Heart right ventricle (tissue), 16 donors: ENCODE data around the gene KIF6. TPM values are rescaled to one million over a fixed set of nuclear protein-coding genes. Genes with fewer than 3 reads are reported as not detected.
A peak's percentile ranks its signal among the peaks of the same experiment; 100 is the strongest.
"Not testable (repeated sequence)": the region's sequence is repeated elsewhere in the genome, so short reads cannot be mapped to it uniquely, and the experiment has no call there.

Source experiments
- ATAC-seq, 8 donors: fragments of 200-7000 bp; cut with Tn5 transposase; one replicate each; pipeline ENCODE4 v1.9.1; 2020; ENCODE audit warnings: mild to moderate bottlenecking in 8 of 8, moderate library complexity in 8 of 8, moderate number of reproducible peaks in 1 of 8
- DNase-seq, 2 donors: peaks; one replicate each; pipeline ENCODE4 v3.0.0-alpha.2; 2020
- H3K27ac ChIP-seq, 10 donors: fragments of 200-600 bp; sonication (generic) in 2 of 10; one replicate each; pipeline versions ENCODE4 v1.5.0 to v1.8.0; 2020 to 2022; ENCODE audit warnings: mild to moderate bottlenecking in 3 of 10
- H3K27me3 ChIP-seq, 7 donors: fragments of 200-600 bp; one replicate each; pipeline ENCODE4 v1.8.0; 2021 to 2022; ENCODE audit warnings: mild to moderate bottlenecking in 2 of 7
- H3K36me3 ChIP-seq, 9 donors: fragments of 200-600 bp; sonication (generic) in 1 of 9; one replicate each; pipeline versions ENCODE4 v1.5.0 to v1.8.0; 2020 to 2022; ENCODE audit warnings: mild to moderate bottlenecking in 2 of 9
- H3K4me1 ChIP-seq, 9 donors: fragments of 200-600 bp; sonication (generic) in 1 of 9; one replicate each; pipeline versions ENCODE4 v1.5.0 to v1.8.0; 2020 to 2022; ENCODE audit warnings: mild to moderate bottlenecking in 4 of 9
- H3K4me3 ChIP-seq, 10 donors: fragments of 200-600 bp; sonication (generic) in 2 of 10; one replicate each; pipeline versions ENCODE4 v1.5.0 to v1.8.0; 2020 to 2022; ENCODE audit warnings: mild to moderate bottlenecking in 7 of 10, moderate library complexity in 2 of 10
- H3K9me3 ChIP-seq, 11 donors: fragments of 200-600 bp in 10 of 11; sonication (generic) in 2 of 11; one replicate each; pipeline versions ENCODE4 v1.5.0 to v1.8.0; 2013 to 2022; ENCODE audit warnings: mild to moderate bottlenecking in 2 of 11, control low read depth in 1 of 11, moderate library complexity in 1 of 11
- CTCF ChIP-seq, 9 donors: fragments of 200-600 bp; sonication (generic) in 2 of 9; IDR thresholded peaks; one replicate each; pipeline versions ENCODE4 v1.5.0 to v1.8.0; 2021 to 2022; ENCODE audit warnings: antibody characterized with exemption in 9 of 9, mild to moderate bottlenecking in 5 of 9, moderate library complexity in 1 of 9
- WGBS, 2 donors: extraction: QIAGEN DNeasy Blood & Tissue Kit; methylation state at CpG; one replicate each; pipeline ENCODE4 v1.1.7; 2013; ENCODE audit warnings: inconsistent platforms in 1 of 2; 5-methylcytosine and 5-hydroxymethylcytosine counted together
- intact Hi-C, 10 donors: fragments of 100-400 bp; cut with DNase I; formaldehyde crosslinking; loops; one replicate each; pipeline versions ENCODE4 v1.11.1 to v1.14.2; 2022
- polyA plus RNA-seq, 2 donors: library from polyadenylated mRNA; stranded (reverse); fragments of 200-250 nt; gene quantifications; one replicate each; pipeline ENCODE4 v1.2.3, GENCODE V29; 2013
- total RNA-seq, 10 donors: library from RNA; stranded (reverse); fragmentation: NEBNext Ultra II Directional in 3 of 10; extraction: Animal tissue kit (Norgen Biotek cat#: 25700) in 3 of 10; gene quantifications; one replicate each; pipeline versions ENCODE4 v1.2.1 to v1.2.4, GENCODE V29; 2021 to 2023
- donor health status: Arrhythmogenic right ventricular cardiomyopathy.
- donor health status: ischemic (EF 13 %, LVEDD 7.1; RV severe dilation, severe dysfunction).
- donor health status: healthy with polysubstance abuse.
- donor health status: DM: no; HTN: yes; CAD: no.
- donor health status: DM: no; HTN: no; CAD: no.
- donor health status: ischemic (EF 25% LVEDD 6.9; RV normal size, moderate dysfunction).
- donor health status: ischemic (EF 25% LVEDD 5.7; RV mildly dilated, moderate dysfunction).
- donor health status: healthy.
- donor health status: DM: yes; HTN: yes; CAD: no.
- donor health status: Ischemic cardiomyopathy.
- donor health status: ischemic (EF 35%, LVEDD 5.7; RV mildly dilated, moderate dysfunction).
- donor health status: nonischemic (EF 11% LVEDD 7.7; RV severe dilation, severe dysfunction).
- donor health status: DM: yes; HTN: yes; CAD: no.
- donor health status: PGD.
- donor health status: ischemic (EF 29% LVEDD 5.4; RV normal size, mild dysfunction).
- donor health status: nonischemic (EF 23%, LVEDD 6.1; RV moderate dilation, normal function).

KIF6 gene
- total and polyA plus RNA-seq, 12 donors = 0.01 to 1.6 (median 0.45) TPM; not detected in 2

GRCh38 chr6:39490108-39490507 is 235.1 kb downstream of the KIF6 start:
- Histone ChIP-seq H3K4me3 (no peak overlapping the region), H3K27me3 (no peaks in the 10 kb centered on the region), H3K36me3 (no peaks in the 10 kb centered on the region), H3K4me1 (peaks cover 0 to 37% (median 20%) of the 10 kb centered on the region in 9 donors), H3K27ac (peak overlapping the region in 5 of 10 donors; percentile 16 to 56 (median 53)), H3K9me3 (no peaks in the 10 kb centered on the region)
- WGBS, 2 donors = 44 to 46% methylated on average over 3 of the region's 3 CpGs
- no peak for TF ChIP-seq CTCF (IDR thresholded peaks at IDR 0.05)
- DNase-seq (no peak), ATAC-seq (peak in 6 of 8 donors; percentile 44 to 82 (median 68))
- intact Hi-C loops = no loop called here

GRCh38 chr6:39488255-39488879 is 236.8 kb downstream of the KIF6 start:
- ATAC-seq = peak in 2 of 8 donors; percentile 23 to 29
- Histone ChIP-seq H3K4me3 (no peak overlapping the region), H3K27me3 (no peaks in the 10 kb centered on the region), H3K36me3 (no peaks in the 10 kb centered on the region), H3K9me3 (no peaks in the 10 kb centered on the region), H3K27ac (peak overlapping the region in 1 of 10 donors; percentile 1), H3K4me1 (peaks cover 0 to 27% (median 15%) of the 10 kb centered on the region in 9 donors)
- DNase-seq = no peak
- WGBS, 2 donors = 83 to 87% methylated on average over 1 of the region's 1 CpG
- TF ChIP-seq CTCF (IDR thresholded peaks at IDR 0.05) = no peak
- intact Hi-C loops = no loop called here

- peaks cover 0 to 12% (median 5%) of the 10 kb centered on the region in 9 donors for H3K4me1 ChIP-seq
- H3K9me3 ChIP-seq = peaks cover 0 to 8% (median 0%) of the 10 kb centered on the region in 11 donors
- no peak overlapping the region for H3K4me3 ChIP-seq
- WGBS, 2 donors = 80 to 85% methylated on average over 3 of the region's 3 CpGs
- H3K27me3 ChIP-seq = no peaks in the 10 kb centered on the region
- DNase-seq = no peak
- no peak overlapping the region for H3K27ac ChIP-seq
- no peaks in the 10 kb centered on the region for H3K36me3 ChIP-seq
- ATAC-seq = no peak
- intact Hi-C loops = no loop called here
- no peak for TF ChIP-seq CTCF (IDR thresholded peaks at IDR 0.05)
Observed at GRCh38 chr6:39484276-39484675, 240.9 kb downstream of the KIF6 start.

GRCh38 chr6:39479819-39480218 is 245.4 kb downstream of the KIF6 start:
- not testable (repeated sequence) for H3K36me3 ChIP-seq, H3K4me3 ChIP-seq, H3K27me3 ChIP-seq, DNase-seq, ATAC-seq, H3K27ac ChIP-seq, H3K4me1 ChIP-seq
- intact Hi-C loops = loop anchor here in 1 of 10 donors (10.0 kb wide), 1 partner anchor 55 kb away; no protein-coding TSS in a partner anchor
- peaks cover 0 to 11% (median 0%) of the 10 kb centered on the region in 11 donors for H3K9me3 ChIP-seq
- WGBS, 2 donors = 79 to 92% methylated on average over 1 of the region's 1 CpG

- intact Hi-C loops = loop anchor here in 1 of 10 donors (10.0 kb wide), 1 partner anchor 52 kb away; no protein-coding TSS in a partner anchor
- Histone ChIP-seq H3K27me3 (no peaks in the 10 kb centered on the region), H3K4me3 (no peak overlapping the region), H3K4me1 (peaks cover 0 to 18% (median 9%) of the 10 kb centered on the region in 9 donors), H3K36me3 (no peaks in the 10 kb centered on the region), H3K9me3 (peaks cover 0 to 11% (median 0%) of the 10 kb centered on the region in 11 donors), H3K27ac (no peak overlapping the region)
- TF ChIP-seq CTCF (IDR thresholded peaks at IDR 0.05) = no peak
- ATAC-seq (no peak), DNase-seq (no peak)
- 86 to 94% methylated on average over 1 of the region's 1 CpG for WGBS, 2 donors
Observed at GRCh38 chr6:39476670-39477069, 248.5 kb downstream of the KIF6 start.
